Measurements from ENCODE around the gene FER.
"Not testable (repeated sequence)": the region's sequence is repeated elsewhere in the genome, so short reads cannot be mapped to it uniquely, and the experiment has no call there.

The FER gene

DNA sequence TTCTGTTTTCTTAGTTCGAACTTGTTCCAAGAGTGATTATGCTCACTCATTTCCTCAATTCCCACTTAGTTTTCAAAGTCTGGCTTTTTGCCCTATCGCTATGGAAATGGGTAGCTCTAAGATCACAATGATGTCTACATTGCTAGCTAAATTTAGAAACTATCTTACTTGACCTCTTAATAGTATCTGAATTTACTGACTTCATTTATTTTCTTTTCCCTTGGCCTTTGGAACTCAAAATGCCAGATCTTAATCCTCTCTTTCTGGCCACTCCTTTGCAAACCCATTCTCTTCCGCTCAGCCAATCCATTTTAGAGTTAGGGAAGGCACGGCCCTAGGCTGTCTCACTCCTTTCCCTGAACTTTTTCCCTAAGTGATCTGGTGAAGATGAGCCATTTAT is 137.0 kb downstream of the FER start:
- TF ChIP-seq, protein P1, sequence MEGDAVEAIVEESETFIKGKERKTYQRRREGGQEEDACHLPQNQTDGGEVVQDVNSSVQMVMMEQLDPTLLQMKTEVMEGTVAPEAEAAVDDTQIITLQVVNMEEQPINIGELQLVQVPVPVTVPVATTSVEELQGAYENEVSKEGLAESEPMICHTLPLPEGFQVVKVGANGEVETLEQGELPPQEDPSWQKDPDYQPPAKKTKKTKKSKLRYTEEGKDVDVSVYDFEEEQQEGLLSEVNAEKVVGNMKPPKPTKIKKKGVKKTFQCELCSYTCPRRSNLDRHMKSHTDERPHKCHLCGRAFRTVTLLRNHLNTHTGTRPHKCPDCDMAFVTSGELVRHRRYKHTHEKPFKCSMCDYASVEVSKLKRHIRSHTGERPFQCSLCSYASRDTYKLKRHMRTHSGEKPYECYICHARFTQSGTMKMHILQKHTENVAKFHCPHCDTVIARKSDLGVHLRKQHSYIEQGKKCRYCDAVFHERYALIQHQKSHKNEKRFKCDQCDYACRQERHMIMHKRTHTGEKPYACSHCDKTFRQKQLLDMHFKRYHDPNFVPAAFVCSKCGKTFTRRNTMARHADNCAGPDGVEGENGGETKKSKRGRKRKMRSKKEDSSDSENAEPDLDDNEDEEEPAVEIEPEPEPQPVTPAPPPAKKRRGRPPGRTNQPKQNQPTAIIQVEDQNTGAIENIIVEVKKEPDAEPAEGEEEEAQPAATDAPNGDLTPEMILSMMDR (IDR thresholded peaks at IDR 0.05; ENCODE audit: insufficient read depth, low read length), result no peak
- TF ChIP-seq POLR2AphosphoS5 (IDR thresholded peaks at IDR 0.05; ENCODE audit: low read depth) (no peak), SPI1 (IDR thresholded peaks at IDR 0.05; ENCODE audit: borderline replicate concordance, low read depth) (no peak)
- TF ChIP-seq, protein P2, sequence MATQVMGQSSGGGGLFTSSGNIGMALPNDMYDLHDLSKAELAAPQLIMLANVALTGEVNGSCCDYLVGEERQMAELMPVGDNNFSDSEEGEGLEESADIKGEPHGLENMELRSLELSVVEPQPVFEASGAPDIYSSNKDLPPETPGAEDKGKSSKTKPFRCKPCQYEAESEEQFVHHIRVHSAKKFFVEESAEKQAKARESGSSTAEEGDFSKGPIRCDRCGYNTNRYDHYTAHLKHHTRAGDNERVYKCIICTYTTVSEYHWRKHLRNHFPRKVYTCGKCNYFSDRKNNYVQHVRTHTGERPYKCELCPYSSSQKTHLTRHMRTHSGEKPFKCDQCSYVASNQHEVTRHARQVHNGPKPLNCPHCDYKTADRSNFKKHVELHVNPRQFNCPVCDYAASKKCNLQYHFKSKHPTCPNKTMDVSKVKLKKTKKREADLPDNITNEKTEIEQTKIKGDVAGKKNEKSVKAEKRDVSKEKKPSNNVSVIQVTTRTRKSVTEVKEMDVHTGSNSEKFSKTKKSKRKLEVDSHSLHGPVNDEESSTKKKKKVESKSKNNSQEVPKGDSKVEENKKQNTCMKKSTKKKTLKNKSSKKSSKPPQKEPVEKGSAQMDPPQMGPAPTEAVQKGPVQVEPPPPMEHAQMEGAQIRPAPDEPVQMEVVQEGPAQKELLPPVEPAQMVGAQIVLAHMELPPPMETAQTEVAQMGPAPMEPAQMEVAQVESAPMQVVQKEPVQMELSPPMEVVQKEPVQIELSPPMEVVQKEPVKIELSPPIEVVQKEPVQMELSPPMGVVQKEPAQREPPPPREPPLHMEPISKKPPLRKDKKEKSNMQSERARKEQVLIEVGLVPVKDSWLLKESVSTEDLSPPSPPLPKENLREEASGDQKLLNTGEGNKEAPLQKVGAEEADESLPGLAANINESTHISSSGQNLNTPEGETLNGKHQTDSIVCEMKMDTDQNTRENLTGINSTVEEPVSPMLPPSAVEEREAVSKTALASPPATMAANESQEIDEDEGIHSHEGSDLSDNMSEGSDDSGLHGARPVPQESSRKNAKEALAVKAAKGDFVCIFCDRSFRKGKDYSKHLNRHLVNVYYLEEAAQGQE (IDR thresholded peaks at IDR 0.05; ENCODE audit: insufficient replicate concordance, low read depth), result no peak
- Histone ChIP-seq H3K27ac (replicated peaks) (no peak overlapping the region), H3K27me3 (ENCODE audit: insufficient read depth, poor library complexity, severe bottlenecking) (no peaks in the 10 kb centered on the region), H3K4me3 (replicated peaks; ENCODE audit: insufficient read depth, low read length) (no peak overlapping the region)
- DNase-seq (ENCODE audit: low read depth in 1 of 2, low spot score in 1 of 2), result no peak

DNA sequence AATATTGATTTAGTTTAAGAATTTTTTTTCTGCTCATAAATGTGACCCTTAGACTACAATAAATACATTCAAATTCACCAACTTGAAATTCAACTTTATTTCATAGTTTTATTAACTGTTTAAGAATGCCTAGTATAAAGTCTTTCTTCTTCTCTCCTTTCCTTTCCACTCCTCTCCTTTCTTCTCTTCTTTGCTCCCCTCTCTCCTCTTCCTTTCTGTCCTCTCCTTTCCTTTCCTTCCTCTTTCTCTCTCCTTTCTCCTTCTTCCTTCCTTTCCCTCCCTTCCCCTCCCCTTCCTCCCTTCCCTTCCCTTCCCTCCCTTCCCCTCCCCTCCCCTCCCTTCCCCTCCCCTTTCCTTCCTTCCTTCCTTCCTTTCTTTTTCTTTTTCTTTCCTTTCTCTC is 150.6 kb downstream of the FER start:
- H3K27ac ChIP-seq (replicated peaks), result no peak overlapping the region
- TF ChIP-seq SPI1 (IDR thresholded peaks at IDR 0.05; ENCODE audit: borderline replicate concordance, low read depth), result no peak
- TF ChIP-seq GABPA (IDR thresholded peaks at IDR 0.05; ENCODE audit: low read depth), result no peak
- TF ChIP-seq, protein P2 (IDR thresholded peaks at IDR 0.05; ENCODE audit: insufficient replicate concordance, low read depth), result no peak
- no peak for TF ChIP-seq POLR2AphosphoS5 (IDR thresholded peaks at IDR 0.05; ENCODE audit: low read depth)
- TF ChIP-seq, protein P1 (IDR thresholded peaks at IDR 0.05; ENCODE audit: insufficient read depth, low read length), result no peak
- H3K27me3 ChIP-seq (ENCODE audit: insufficient read depth, poor library complexity, severe bottlenecking), result no peaks in the 10 kb centered on the region
- H3K4me3 ChIP-seq (replicated peaks; ENCODE audit: insufficient read depth, low read length), result no peak overlapping the region
- DNase-seq (ENCODE audit: low read depth in 1 of 2, low spot score in 1 of 2), result no peak

DNA sequence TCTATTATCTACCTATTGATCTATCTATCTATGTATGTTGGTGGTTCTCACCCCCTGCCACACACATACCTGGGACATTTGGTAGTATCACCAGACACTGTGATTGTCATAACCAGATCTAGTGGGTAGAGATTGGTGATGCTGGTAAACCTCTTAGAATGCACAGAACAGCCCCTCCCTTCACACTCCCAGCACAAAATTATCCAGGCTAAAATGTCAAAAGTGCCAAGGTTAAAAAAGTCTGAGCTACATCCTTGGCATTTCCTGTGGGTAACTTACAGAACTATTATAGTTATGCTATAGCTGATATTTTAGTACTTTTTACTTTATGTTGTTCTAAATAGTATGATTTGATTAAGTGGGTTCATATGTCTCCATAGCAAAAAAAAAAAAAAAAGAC is 151.0 kb downstream of the FER start:
- Histone ChIP-seq H3K27ac (replicated peaks) (no peak overlapping the region), H3K4me3 (replicated peaks; ENCODE audit: insufficient read depth, low read length) (no peak overlapping the region), H3K27me3 (ENCODE audit: insufficient read depth, poor library complexity, severe bottlenecking) (no peaks in the 10 kb centered on the region)
- DNase-seq (ENCODE audit: low read depth in 1 of 2, low spot score in 1 of 2), result no peak
- TF ChIP-seq, protein P1 (IDR thresholded peaks at IDR 0.05; ENCODE audit: insufficient read depth, low read length), result no peak
- TF ChIP-seq GABPA (IDR thresholded peaks at IDR 0.05; ENCODE audit: low read depth) (no peak), POLR2AphosphoS5 (IDR thresholded peaks at IDR 0.05; ENCODE audit: low read depth) (no peak), SPI1 (IDR thresholded peaks at IDR 0.05; ENCODE audit: borderline replicate concordance, low read depth) (no peak)
- TF ChIP-seq, protein P2 (IDR thresholded peaks at IDR 0.05; ENCODE audit: insufficient replicate concordance, low read depth), result no peak

DNA sequence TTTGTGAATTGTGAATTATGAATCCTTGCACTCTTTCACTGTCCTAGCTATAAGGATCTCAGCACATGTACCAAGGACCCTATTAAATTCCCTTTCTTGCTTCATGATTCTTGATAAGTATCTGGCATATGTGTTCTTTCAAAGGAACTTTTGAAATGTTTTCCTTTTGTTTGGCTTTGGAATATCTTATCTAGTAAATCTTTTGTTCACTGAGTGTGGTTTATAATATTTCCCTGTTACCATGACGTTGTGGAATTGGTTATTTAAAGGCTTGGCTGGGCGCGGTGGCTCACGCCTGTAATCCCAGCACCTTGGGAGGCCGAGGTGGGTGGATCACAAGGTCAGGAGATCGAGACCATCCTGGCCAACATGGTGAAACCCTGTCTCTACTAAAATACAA is 151.5 kb downstream of the FER start:
- DNase-seq (ENCODE audit: low read depth in 1 of 2, low spot score in 1 of 2); H3K4me3 ChIP-seq (replicated peaks; ENCODE audit: insufficient read depth, low read length); H3K27ac ChIP-seq (replicated peaks); H3K27me3 ChIP-seq (ENCODE audit: insufficient read depth, poor library complexity, severe bottlenecking): not testable (repeated sequence)

Measured in HL-60 (cell line).